CD14-positive monocyte (primary cell): Measurements from ENCODE around the gene TMEM86A. TPM values are rescaled to one million over a fixed set of nuclear protein-coding genes. Genes with fewer than 3 reads are reported as not detected.

Experiments
- DNase-seq, 3 donors: peaks; one replicate each; pipeline ENCODE4 v3.0.0-alpha.2; 2011 to 2022
- H2AFZ ChIP-seq: 2 replicates; pipeline ENCODE4 v1.6.0; 2012; ENCODE audit warnings: mild to moderate bottlenecking, low read depth, low read length, inconsistent platforms; ENCODE audit not compliant: insufficient read depth, poor library complexity, severe bottlenecking
- H3K27ac ChIP-seq, 2 donors: 1 replicate in 1 of 2; 2 replicates in 1 of 2; pipeline ENCODE4 v1.5.1; 2012 to 2013; ENCODE audit warnings: low read length in 2 of 2, control low read depth in 1 of 2, inconsistent platforms in 1 of 2, low read depth in 1 of 2, mild to moderate bottlenecking in 1 of 2
- H3K27me3 ChIP-seq, 2 donors: one replicate each; pipeline versions ENCODE4 v1.6.0 to v1.6.1; 2011 to 2013; ENCODE audit warnings: low read length in 2 of 2; ENCODE audit not compliant: control insufficient read depth in 2 of 2, insufficient read depth in 2 of 2
- H3K36me3 ChIP-seq, 2 donors: replicated peaks in 1 of 2; 1 replicate in 1 of 2; 2 replicates in 1 of 2; pipeline versions ENCODE4 v1.5.1 to v1.6.1; 2012 to 2013; ENCODE audit warnings: low read length in 2 of 2, control low read depth in 1 of 2, inconsistent platforms in 1 of 2, mild to moderate bottlenecking in 1 of 2; ENCODE audit not compliant: insufficient read depth in 2 of 2, control insufficient read depth in 1 of 2
- H3K4me1 ChIP-seq, 2 donors: 1 replicate in 1 of 2; 2 replicates in 1 of 2; pipeline versions ENCODE4 v1.5.1 to v1.6.1; 2012 to 2013; ENCODE audit warnings: low read length in 2 of 2, control low read depth in 1 of 2, inconsistent platforms in 1 of 2, mild to moderate bottlenecking in 1 of 2, moderate library complexity in 1 of 2; ENCODE audit not compliant: insufficient read depth in 2 of 2, control insufficient read depth in 1 of 2
- H3K4me2 ChIP-seq: replicated peaks from 2 replicates; pipeline ENCODE3; 2012; ENCODE audit warnings: low read length, moderate library complexity, mild to moderate bottlenecking; ENCODE audit not compliant: poor library complexity, severe bottlenecking; ENCODE audit errors: extremely low read depth
- H3K4me3 ChIP-seq, 3 experiments: fragments of 200-600 bp in 1 of 3; sonication (generic) in 1 of 3; replicated peaks in 1 of 3; 1 replicate in 2 of 3; 2 replicates in 1 of 3; pipeline ENCODE4 v1.5.1; 2011 to 2013; ENCODE audit warnings: low read length in 3 of 3, mild to moderate bottlenecking in 3 of 3, control low read depth in 2 of 3, low read depth in 2 of 3, inconsistent platforms in 1 of 3, moderate library complexity in 1 of 3
- H3K79me2 ChIP-seq: 2 replicates; pipeline ENCODE4 v1.6.0; 2012; ENCODE audit warnings: mild to moderate bottlenecking, control low read depth, inconsistent platforms, low read length, moderate library complexity; ENCODE audit not compliant: insufficient read depth
- H3K9ac ChIP-seq: 2 replicates; pipeline ENCODE4 v1.6.0; 2017; ENCODE audit warnings: low read length, mild to moderate bottlenecking; ENCODE audit not compliant: insufficient read depth, poor library complexity, severe bottlenecking
- H3K9me3 ChIP-seq, 2 donors: replicated peaks in 1 of 2; 1 replicate in 1 of 2; 2 replicates in 1 of 2; pipeline versions ENCODE4 v1.5.1 to v1.6.1; 2012 to 2013; ENCODE audit warnings: low read length in 2 of 2, control low read depth in 1 of 2; ENCODE audit not compliant: control insufficient read depth in 1 of 2, insufficient read depth in 1 of 2
- H4K20me1 ChIP-seq: 2 replicates; pipeline ENCODE4 v1.6.0; 2012; ENCODE audit warnings: mild to moderate bottlenecking, low read length, control low read depth, moderate library complexity; ENCODE audit not compliant: insufficient read depth
- H3K27ac Mint-ChIP-seq, 7 donors: one replicate each; pipeline ENCODE4 v1.8.0; 2020; ENCODE audit warnings: mild to moderate bottlenecking in 7 of 7, mixed read lengths in 7 of 7, moderate library complexity in 6 of 7, inconsistent platforms in 2 of 7
- H3K27me3 Mint-ChIP-seq, 3 donors: one replicate each; pipeline ENCODE4 v1.8.0; 2021 to 2022; ENCODE audit warnings: low read depth in 3 of 3, mild to moderate bottlenecking in 3 of 3, mixed read lengths in 3 of 3, moderate library complexity in 3 of 3, inconsistent platforms in 1 of 3
- H3K36me3 Mint-ChIP-seq, 2 donors: one replicate each; pipeline ENCODE4 v1.8.0; 2020; ENCODE audit warnings: mixed read lengths in 2 of 2, inconsistent platforms in 1 of 2, mild to moderate bottlenecking in 1 of 2
- H3K4me1 Mint-ChIP-seq: one replicate; pipeline ENCODE4 v1.8.0; 2020; ENCODE audit warnings: mild to moderate bottlenecking, mixed read lengths
- H3K4me3 Mint-ChIP-seq, 2 donors: one replicate each; pipeline ENCODE4 v1.8.0; 2020; ENCODE audit warnings: mild to moderate bottlenecking in 2 of 2, mixed read lengths in 2 of 2, moderate library complexity in 1 of 2
- H3K9me3 Mint-ChIP-seq, 7 donors: one replicate each; pipeline ENCODE4 v1.8.0; 2020 to 2022; ENCODE audit warnings: mixed read lengths in 7 of 7, mild to moderate bottlenecking in 6 of 7, moderate library complexity in 6 of 7, inconsistent platforms in 2 of 7
- CTCF ChIP-seq: fragments of 200-600 bp; IDR thresholded peaks from one replicate; pipeline ENCODE4 v1.8.0; 2022; ENCODE audit warnings: antibody characterized with exemption, mild to moderate bottlenecking
- WGBS: methylation state at CpG from one replicate; pipeline ENCODE4 v1.1.5; 2013; ENCODE audit warnings: missing lambda C conversion rate; ENCODE audit not compliant: insufficient coverage; 5-methylcytosine and 5-hydroxymethylcytosine counted together
- intact Hi-C, 2 donors: fragments of 100-400 bp; cut with micrococcal nuclease; formaldehyde crosslinking; loops; one replicate each; pipeline versions ENCODE4 v1.15.0 to v1.15.1; 2023
- polyA plus RNA-seq, 3 donors: library from polyadenylated mRNA; depleted of rRNA in 1 of 3; unstranded in 2 of 3; stranded (reverse) in 1 of 3; fragments of 300-500 nt in 2 of 3; fragments of >200 nt in 1 of 3; fragmentation: Illumina TruSeq in 2 of 3; gene quantifications; 1 replicate in 2 of 3; 2 replicates in 1 of 3; pipeline ENCODE4 v1.2.3, GENCODE V29; 2012 to 2021

Gene TMEM86A
- polyA plus RNA-seq, 3 donors, result 1.3 to 4.3 (median 3.5) TPM

- peaks cover 15% of the 10 kb centered on the region for H3K4me1 Mint-ChIP-seq
- peaks cover 12 to 24% (median 13%) of the 10 kb centered on the region in 3 donors for H3K27me3 Mint-ChIP-seq
- Histone ChIP-seq H3K9me3 (no peaks in the 10 kb centered on the region), H3K4me1 (peaks cover 13 to 17% of the 10 kb centered on the region in 2 donors), H3K27ac (no peak overlapping the region), H3K36me3 (no peaks in the 10 kb centered on the region), H3K27me3 (peaks cover 0 to 9% of the 10 kb centered on the region in 2 donors), H3K79me2 (no peaks in the 10 kb centered on the region), H3K4me3 (peak overlapping the region; percentile 10 to 80 (median 37)), H2AFZ (peak overlapping the region; percentile 90), H4K20me1 (no peaks in the 10 kb centered on the region), H3K4me2 (peak overlapping the region; percentile 89), H3K9ac (peak overlapping the region; percentile 31)
- peak; percentile 97 for TF ChIP-seq CTCF
- H3K9me3 Mint-ChIP-seq, result peaks cover 0 to 3% (median 0%) of the 10 kb centered on the region in 7 donors
- intact Hi-C loops, result no loop called here
- H3K36me3 Mint-ChIP-seq, result no peaks in the 10 kb centered on the region
- peak; percentile 58 to 76 (median 72) for DNase-seq
- H3K4me3 Mint-ChIP-seq, result peak overlapping the region; percentile 91 to 98
- 0% methylated on average over 22 of the region's 36 CpGs for WGBS
- H3K27ac Mint-ChIP-seq, result peak overlapping the region in 2 of 7 donors; percentile 51 to 69
These were observed 23.1 kb downstream of the TMEM86A start for GRCh38 chr11:18721561-18722292.

- no peak for DNase-seq
- Histone ChIP-seq H4K20me1 (no peaks in the 10 kb centered on the region), H2AFZ (no peak overlapping the region), H3K4me2 (peak overlapping the region; percentile 89), H3K36me3 (no peaks in the 10 kb centered on the region), H3K9ac (no peak overlapping the region), H3K27ac (no peak overlapping the region), H3K27me3 (peaks cover 0 to 9% of the 10 kb centered on the region in 2 donors), H3K9me3 (no peaks in the 10 kb centered on the region), H3K4me3 (peak overlapping the region in 1 of 3 experiments; percentile 80), H3K4me1 (peaks cover 13 to 17% of the 10 kb centered on the region in 2 donors), H3K79me2 (no peaks in the 10 kb centered on the region)
- Mint-ChIP-seq H3K27me3 (peaks cover 12 to 24% (median 13%) of the 10 kb centered on the region in 3 donors), H3K9me3 (peaks cover 0 to 3% (median 0%) of the 10 kb centered on the region in 7 donors), H3K27ac (no peak overlapping the region), H3K4me1 (peaks cover 15% of the 10 kb centered on the region), H3K4me3 (no peak overlapping the region), H3K36me3 (no peaks in the 10 kb centered on the region)
- no CpG with 5 or more reads among the region's 1 CpG for WGBS
- peak; percentile 78 for TF ChIP-seq CTCF
- intact Hi-C loops, result no loop called here
These were observed 23.7 kb downstream of the TMEM86A start for GRCh38 chr11:18722293-18722637.
